Measurements from ENCODE around the gene HEXIM2.

The HEXIM2 gene

DNA sequence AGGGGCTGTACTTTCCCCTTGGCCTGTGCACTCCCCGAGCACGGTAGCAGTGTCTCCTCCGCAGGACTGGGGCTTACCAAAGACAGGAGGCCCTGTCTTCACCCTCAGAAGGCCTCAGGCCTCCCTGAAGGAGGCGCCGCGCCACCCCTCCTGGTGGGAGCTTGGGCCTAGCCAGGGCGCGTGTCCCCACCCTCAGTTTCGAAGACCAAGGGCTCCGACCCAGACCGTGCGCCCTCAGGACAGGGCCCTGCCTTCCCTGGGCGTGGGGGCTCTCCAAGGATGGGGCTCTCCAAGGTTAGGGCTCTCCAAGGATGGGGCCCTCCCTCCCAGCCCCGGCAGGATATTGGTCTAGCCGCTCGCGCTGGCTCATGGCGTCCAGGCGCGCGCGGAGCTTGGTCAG, 41.1 kb upstream of the HEXIM2 start:
- H3K9me3 ChIP-seq (ENCODE audit: control insufficient read depth, insufficient read depth, low read depth, low read length): no peaks in the 10 kb centered on the region
- H3K4me1 ChIP-seq (ENCODE audit: control insufficient read depth, insufficient read depth, low read length): peaks cover 5% of the 10 kb centered on the region; the same call in 1 of the 2 replicates
- peaks cover 0 to 33% of the 10 kb centered on the region in 2 experiments; a peak in 1 of 3 replicates for H3K36me3 ChIP-seq (ENCODE audit: control insufficient read depth in 2 of 2, insufficient read depth in 1 of 2, low read length in 2 of 2)
- no peak overlapping the region for H3K27ac ChIP-seq (ENCODE audit: extremely low read depth, low read depth, low read length)
- ChIA-PET CTCF (interaction anchor here (0.7 to 5.9 kb wide), 3 partner anchors 15 to 60 kb away, joined by 3 to 28 read pairs (median 3); partner anchors contain the start of gene ACBD4), POLR2A (no interaction called here)
- TF ChIP-seq ZNF19 (tag by site-specific recombination; IDR thresholded peaks at IDR 0.05; ENCODE audit: low read depth) (no peak), ZNF843 (tag by site-specific recombination; IDR thresholded peaks at IDR 0.05) (no peak), ZNF354C (tag by site-specific recombination; IDR thresholded peaks at IDR 0.05; ENCODE audit: borderline replicate concordance, low read depth) (no peak), ZNF2 (tag by site-specific recombination; IDR thresholded peaks at IDR 0.05) (no peak), ZNF677 (tag by site-specific recombination; IDR thresholded peaks at IDR 0.05) (no peak)
- H3K4me3 ChIP-seq (ENCODE audit: low read depth, low read length): no peak overlapping the region

DNA sequence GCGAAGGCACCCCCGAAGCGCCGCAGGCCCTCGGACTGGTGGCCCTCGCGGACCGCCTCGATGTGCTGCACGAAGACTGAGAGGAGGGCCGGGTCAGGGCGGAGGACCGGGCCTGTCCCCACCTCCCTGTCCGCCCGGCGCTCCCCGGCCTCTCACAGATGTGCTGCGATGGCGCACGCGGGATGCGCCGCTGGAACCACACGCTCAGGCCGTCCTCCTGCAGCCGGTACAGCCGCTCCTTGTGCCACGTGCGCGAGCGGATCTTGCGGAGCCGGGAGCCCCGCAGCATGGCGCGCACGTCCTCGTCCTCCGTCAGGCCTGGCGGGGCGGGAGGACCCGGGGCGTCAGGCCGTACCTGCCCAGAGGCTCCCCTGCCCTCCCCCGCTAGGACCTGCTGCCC, 40.6 kb upstream of the HEXIM2 start:
- POLR2A ChIA-PET: interaction anchor here (1.0 kb wide), 1 partner anchor 59 kb away, joined by 6 read pairs; the partner anchor contains the start of gene NMT1

DNA sequence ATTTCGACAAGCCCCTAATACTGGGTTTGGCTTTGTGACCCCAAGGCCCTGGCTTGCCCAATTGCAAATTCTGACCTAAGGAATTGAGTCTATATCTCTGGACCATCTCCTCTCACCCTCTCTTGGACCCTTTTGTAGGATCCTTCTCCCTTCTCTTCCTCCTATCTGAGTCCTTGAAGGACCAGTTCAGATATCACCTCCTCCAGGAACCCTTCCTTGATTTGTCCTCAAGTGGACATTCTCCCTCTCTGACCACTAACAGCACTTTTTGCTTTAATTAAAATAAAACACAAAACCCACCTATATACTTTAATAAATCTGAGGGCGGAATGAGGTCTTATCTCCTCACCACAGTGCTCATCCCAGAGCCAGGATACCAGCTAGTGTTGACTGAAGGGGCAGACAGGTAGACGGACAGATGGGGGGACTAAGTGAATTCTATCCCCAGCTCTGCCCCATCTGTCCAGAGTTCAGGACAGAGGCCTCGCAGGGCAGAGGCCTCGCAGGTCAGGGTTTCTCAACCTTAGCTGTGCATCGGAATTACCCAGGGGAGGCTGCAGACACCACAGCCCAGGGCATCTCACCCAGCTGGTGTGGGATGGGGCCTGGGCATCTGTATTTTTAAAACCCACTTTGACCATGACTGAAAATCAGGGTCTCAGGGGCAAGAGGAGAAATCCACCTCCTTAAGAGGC, 38.5 kb upstream of the HEXIM2 start:
- H3K4me3 ChIP-seq (ENCODE audit: low read depth, low read length): no peak overlapping the region
- no peaks in the 10 kb centered on the region for H3K9me3 ChIP-seq (ENCODE audit: control insufficient read depth, insufficient read depth, low read depth, low read length)
- TF ChIP-seq ZNF777 (tag by site-specific recombination; IDR thresholded peaks at IDR 0.05; ENCODE audit: borderline replicate concordance) (no peak), FEZF1 (tag by site-specific recombination; IDR thresholded peaks at IDR 0.05) (no peak), GLIS1 (tag by site-specific recombination; IDR thresholded peaks at IDR 0.05) (no peak), ZNF221 (tag by site-specific recombination; IDR thresholded peaks at IDR 0.05; ENCODE audit: borderline replicate concordance) (no peak), ZNF677 (tag by site-specific recombination; IDR thresholded peaks at IDR 0.05) (no peak), ZNF514 (tag by site-specific recombination; IDR thresholded peaks at IDR 0.05) (no peak), ZBTB1 (tag by site-specific recombination; IDR thresholded peaks at IDR 0.05) (no peak), ZNF148 (tag by site-specific recombination; IDR thresholded peaks at IDR 0.05; ENCODE audit: borderline replicate concordance) (no peak), KLF17 (tag by site-specific recombination; IDR thresholded peaks at IDR 0.05) (no peak), ZNF133 (tag by site-specific recombination; IDR thresholded peaks at IDR 0.05) (no peak)
- ChIA-PET POLR2A (interaction anchor here (0.6 to 3.1 kb wide), 2 partner anchors 26 to 29 kb away, joined by 5 to 12 read pairs; partner anchors contain the start of gene HEXIM1), CTCF (interaction anchor here (0.6 to 4.3 kb wide), 6 partner anchors 9 to 344 kb away, joined by 3 to 36 read pairs (median 3); partner anchors contain the start of genes ACBD4 and PLCD3)
- H3K27ac ChIP-seq (ENCODE audit: extremely low read depth, low read depth, low read length): peak overlapping the region; percentile 34; the same call in 1 of the 2 replicates
- peaks cover 0 to 23% of the 10 kb centered on the region in 2 experiments; a peak in 1 of 3 replicates for H3K36me3 ChIP-seq (ENCODE audit: control insufficient read depth in 2 of 2, insufficient read depth in 1 of 2, low read length in 2 of 2)
- peaks cover 7% of the 10 kb centered on the region for H3K4me1 ChIP-seq (ENCODE audit: control insufficient read depth, insufficient read depth, low read length)

More for the DNA sequence above, 40.6 kb upstream of the HEXIM2 start:
- H3K4me3 ChIP-seq (ENCODE audit: low read depth, low read length): no peak overlapping the region
- H3K27ac ChIP-seq (ENCODE audit: extremely low read depth, low read depth, low read length): no peak overlapping the region
- H3K4me1 ChIP-seq (ENCODE audit: control insufficient read depth, insufficient read depth, low read length): peaks cover 5% of the 10 kb centered on the region; the same call in 1 of the 2 replicates
- peaks cover 0 to 33% of the 10 kb centered on the region in 2 experiments; a peak in 1 of 3 replicates for H3K36me3 ChIP-seq (ENCODE audit: control insufficient read depth in 2 of 2, insufficient read depth in 1 of 2, low read length in 2 of 2)
- CTCF ChIA-PET: interaction anchor here (0.7 to 5.9 kb wide), 5 partner anchors 14 to 60 kb away, joined by 3 to 28 read pairs (median 4); partner anchors contain the start of gene ACBD4
- TF ChIP-seq ZBTB7A (tag by site-specific recombination; IDR thresholded peaks at IDR 0.05; ENCODE audit: low read depth) (no peak), ZNF239 (tag by site-specific recombination; IDR thresholded peaks at IDR 0.05) (no peak), KLF16 (tag by site-specific recombination; IDR thresholded peaks at IDR 0.05) (no peak), ZNF341 (tag by site-specific recombination; IDR thresholded peaks at IDR 0.05; ENCODE audit: low read depth) (no peak), ZNF19 (tag by site-specific recombination; IDR thresholded peaks at IDR 0.05; ENCODE audit: low read depth) (no peak), ZNF830 (tag by site-specific recombination; IDR thresholded peaks at IDR 0.05; ENCODE audit: low read depth) (no peak), PBX3 (CRISPR knock-in tag; IDR thresholded peaks at IDR 0.05) (no peak), HOXC10 (CRISPR knock-in tag; IDR thresholded peaks at IDR 0.05) (no peak), ZNF76 (tag by site-specific recombination; IDR thresholded peaks at IDR 0.05; ENCODE audit: borderline replicate concordance, low read depth) (no peak)
- H3K9me3 ChIP-seq (ENCODE audit: control insufficient read depth, insufficient read depth, low read depth, low read length): no peaks in the 10 kb centered on the region

Data from HEK293 (cell line).